Prostate gland (tissue), 2 donors: ENCODE results near the gene IRF4.

Experiments used
- CTCF ChIP-seq, 4 experiments: fragments of 200-600 bp in 2 of 4; fragments of 450-650 bp in 2 of 4; sonication (generic) in 2 of 4; IDR thresholded peaks; 1 replicate in 3 of 4; 2 replicates in 1 of 4; pipeline ENCODE4 v1.5.1; 2016 to 2019; ENCODE audit warnings: antibody characterized with exemption in 4 of 4, mild to moderate bottlenecking in 2 of 4, moderate library complexity in 2 of 4
- POLR2AphosphoS5 ChIP-seq: sonication (generic); formaldehyde crosslinking; IDR thresholded peaks from one replicate; pipeline ENCODE4 v1.6.1; 2017; ENCODE audit warnings: antibody characterized with exemption

DNA sequence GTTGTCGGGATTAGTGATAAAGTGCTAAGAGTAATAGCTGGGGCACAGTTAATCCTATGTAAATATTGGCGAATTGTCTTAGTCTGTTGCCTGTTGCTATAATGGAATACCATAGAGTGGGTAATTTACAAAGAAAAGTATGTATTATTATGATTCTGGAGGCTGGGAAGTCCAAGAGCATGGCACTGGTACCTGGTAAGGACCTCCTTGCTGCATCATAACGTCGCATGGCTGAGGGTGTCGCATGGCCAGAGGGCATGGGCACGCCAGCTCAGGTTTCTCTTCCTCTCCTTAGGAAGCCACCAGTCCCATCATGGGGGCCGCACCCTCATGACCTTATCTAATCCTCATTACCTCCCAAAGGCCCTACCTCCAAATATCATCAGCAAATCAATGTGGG lies 29.7 kb downstream of the IRF4 start:
- TF ChIP-seq CTCF (IDR thresholded peaks at IDR 0.05) = no peak
- no peak for TF ChIP-seq POLR2AphosphoS5
